WERI-Rb-1 (cell line): Measurements from ENCODE around the gene SH3RF2.
"Not testable (repeated sequence)": the region's sequence is repeated elsewhere in the genome, so short reads cannot be mapped to it uniquely, and the experiment has no call there.

Source experiments
- DNase-seq: peaks from one replicate; pipeline ENCODE4 v3.0.0-alpha.2; 2020
- H3K27ac ChIP-seq: fragments of 250-450 bp; sonication (Bioruptor Pico); 2 replicates; pipeline ENCODE4 v1.5.1; 2020; ENCODE audit warnings: mild to moderate bottlenecking, moderate library complexity
- H3K27me3 ChIP-seq: fragments of 250-450 bp; sonication (Bioruptor Pico); 2 replicates; pipeline ENCODE4 v1.5.1; 2021; ENCODE audit warnings: mild to moderate bottlenecking, low read depth, moderate library complexity; ENCODE audit not compliant: insufficient read depth, severe bottlenecking
- H3K36me3 ChIP-seq: fragments of 250-450 bp; sonication (Bioruptor Pico); 2 replicates; pipeline ENCODE4 v1.5.1; 2020; ENCODE audit warnings: mild to moderate bottlenecking, moderate library complexity
- H3K4me3 ChIP-seq: 2 replicates; pipeline ENCODE4 v1.5.1; 2011; ENCODE audit warnings: low read depth, mild to moderate bottlenecking, control low read depth, low read length
- H3K9me3 ChIP-seq: fragments of 250-450 bp; sonication (Bioruptor Pico); 2 replicates; pipeline ENCODE4 v1.5.1; 2021; ENCODE audit warnings: mild to moderate bottlenecking, moderate library complexity; ENCODE audit not compliant: severe bottlenecking
- TF ChIP-seq, protein P1 (sequence below): IDR thresholded peaks from 2 replicates; pipeline ENCODE4 v1.5.1; 2011; ENCODE audit warnings: low read depth, mild to moderate bottlenecking, control low read depth, inconsistent platforms, low read length

The SH3RF2 gene

DNA sequence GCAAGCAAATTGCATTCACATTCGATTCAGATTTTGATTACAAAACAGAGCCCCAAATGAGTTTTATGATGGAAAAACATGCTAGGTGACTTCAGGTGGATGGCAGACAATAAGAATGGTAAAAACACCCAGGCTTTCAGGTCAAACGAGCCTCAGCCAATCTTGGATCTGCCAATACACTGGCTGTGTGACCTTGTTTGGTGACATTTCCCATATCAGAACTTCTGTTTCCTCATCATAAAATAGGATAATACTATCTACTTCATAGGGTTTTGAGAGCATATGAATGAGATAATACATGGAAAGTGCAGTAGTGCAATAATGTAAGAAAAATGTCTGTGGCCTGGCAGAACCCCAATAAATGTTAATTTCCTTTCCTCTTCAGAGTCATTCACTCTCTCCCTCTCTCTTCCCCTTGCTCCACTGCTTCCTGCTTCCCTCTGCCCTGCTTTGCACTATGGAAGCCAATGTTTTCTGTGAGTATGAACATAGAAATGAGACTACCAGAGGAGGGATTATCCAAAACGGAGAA is 54.7 kb downstream of the SH3RF2 start:
- no peak overlapping the region for H3K4me3 ChIP-seq
- DNase-seq, result no peak
- no peaks in the 10 kb centered on the region for H3K36me3 ChIP-seq
- H3K27ac ChIP-seq, result no peak overlapping the region
- H3K27me3 ChIP-seq, result no peaks in the 10 kb centered on the region
- peaks cover 9% of the 10 kb centered on the region for H3K9me3 ChIP-seq
- TF ChIP-seq, protein P1, sequence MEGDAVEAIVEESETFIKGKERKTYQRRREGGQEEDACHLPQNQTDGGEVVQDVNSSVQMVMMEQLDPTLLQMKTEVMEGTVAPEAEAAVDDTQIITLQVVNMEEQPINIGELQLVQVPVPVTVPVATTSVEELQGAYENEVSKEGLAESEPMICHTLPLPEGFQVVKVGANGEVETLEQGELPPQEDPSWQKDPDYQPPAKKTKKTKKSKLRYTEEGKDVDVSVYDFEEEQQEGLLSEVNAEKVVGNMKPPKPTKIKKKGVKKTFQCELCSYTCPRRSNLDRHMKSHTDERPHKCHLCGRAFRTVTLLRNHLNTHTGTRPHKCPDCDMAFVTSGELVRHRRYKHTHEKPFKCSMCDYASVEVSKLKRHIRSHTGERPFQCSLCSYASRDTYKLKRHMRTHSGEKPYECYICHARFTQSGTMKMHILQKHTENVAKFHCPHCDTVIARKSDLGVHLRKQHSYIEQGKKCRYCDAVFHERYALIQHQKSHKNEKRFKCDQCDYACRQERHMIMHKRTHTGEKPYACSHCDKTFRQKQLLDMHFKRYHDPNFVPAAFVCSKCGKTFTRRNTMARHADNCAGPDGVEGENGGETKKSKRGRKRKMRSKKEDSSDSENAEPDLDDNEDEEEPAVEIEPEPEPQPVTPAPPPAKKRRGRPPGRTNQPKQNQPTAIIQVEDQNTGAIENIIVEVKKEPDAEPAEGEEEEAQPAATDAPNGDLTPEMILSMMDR, result no peak

DNA sequence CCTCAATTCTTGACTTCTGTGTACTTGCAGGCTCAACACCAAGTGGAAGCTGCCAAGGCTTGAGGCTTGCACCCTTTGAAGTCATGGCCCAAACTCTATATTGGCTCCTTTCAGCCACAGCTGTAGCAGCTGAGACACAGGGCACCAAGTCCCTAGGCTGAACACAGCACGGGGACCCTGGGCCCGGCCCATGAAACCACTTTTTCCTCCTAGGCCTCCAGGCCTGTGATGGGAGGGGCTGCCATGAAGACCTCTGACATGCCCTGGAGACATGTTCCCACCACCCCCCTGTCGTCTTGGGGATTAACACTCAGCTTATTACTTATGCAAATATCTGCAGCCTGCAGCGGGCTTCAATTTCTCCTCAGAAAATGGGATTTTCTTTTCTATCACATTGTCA is 57.2 kb downstream of the SH3RF2 start:
- H3K27me3 ChIP-seq, H3K27ac ChIP-seq, H3K9me3 ChIP-seq, DNase-seq, H3K36me3 ChIP-seq, H3K4me3 ChIP-seq: not testable (repeated sequence)

DNA sequence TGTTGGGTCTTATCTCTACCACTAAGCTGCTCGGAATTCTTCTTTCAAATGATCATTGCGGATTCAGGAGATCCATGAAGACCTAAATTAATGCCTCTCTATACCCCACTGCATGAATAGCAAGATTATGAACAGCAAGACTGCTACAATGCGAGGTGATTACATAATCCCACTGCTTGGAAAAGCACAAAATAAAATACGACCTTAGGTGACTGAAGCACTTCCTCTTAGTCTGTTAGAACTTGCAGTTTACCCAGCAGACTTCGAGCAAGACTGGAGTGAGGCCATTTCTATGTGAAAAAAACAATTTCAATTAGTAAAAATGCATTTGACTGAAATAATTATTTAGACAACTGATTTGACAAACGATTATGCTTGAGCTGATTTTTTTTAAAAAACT is 59.8 kb downstream of the SH3RF2 start:
- Histone ChIP-seq H3K27me3 (no peaks in the 10 kb centered on the region), H3K9me3 (peaks cover 9% of the 10 kb centered on the region), H3K36me3 (no peaks in the 10 kb centered on the region), H3K4me3 (no peak overlapping the region), H3K27ac (no peak overlapping the region)
- TF ChIP-seq, protein P1, result no peak
- DNase-seq, result no peak

DNA sequence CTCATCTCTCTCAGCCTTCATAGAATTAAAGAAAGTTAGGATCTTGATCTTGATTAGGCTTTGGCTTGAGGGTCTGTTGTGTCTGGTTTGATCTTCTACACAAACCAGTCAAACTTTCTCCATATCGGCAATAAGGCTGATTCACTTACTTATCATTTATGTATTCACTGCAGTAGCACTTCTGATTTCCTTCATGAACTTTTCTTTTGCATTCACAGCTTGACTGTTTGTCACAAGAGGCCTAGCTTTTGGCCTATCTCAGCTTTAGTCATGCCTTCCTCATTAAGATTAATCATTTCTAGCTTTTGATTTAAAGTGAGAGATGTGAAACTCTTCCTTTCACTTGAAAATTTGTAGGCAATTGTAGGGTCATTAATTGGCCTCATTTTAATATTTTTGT is 62.8 kb downstream of the SH3RF2 start:
- H3K27ac ChIP-seq, result no peak overlapping the region
- no peak for DNase-seq
- H3K27me3 ChIP-seq, result no peaks in the 10 kb centered on the region
- no peaks in the 10 kb centered on the region for H3K9me3 ChIP-seq
- H3K36me3 ChIP-seq, result no peaks in the 10 kb centered on the region
- TF ChIP-seq, protein P1, result no peak
- no peak overlapping the region for H3K4me3 ChIP-seq

DNA sequence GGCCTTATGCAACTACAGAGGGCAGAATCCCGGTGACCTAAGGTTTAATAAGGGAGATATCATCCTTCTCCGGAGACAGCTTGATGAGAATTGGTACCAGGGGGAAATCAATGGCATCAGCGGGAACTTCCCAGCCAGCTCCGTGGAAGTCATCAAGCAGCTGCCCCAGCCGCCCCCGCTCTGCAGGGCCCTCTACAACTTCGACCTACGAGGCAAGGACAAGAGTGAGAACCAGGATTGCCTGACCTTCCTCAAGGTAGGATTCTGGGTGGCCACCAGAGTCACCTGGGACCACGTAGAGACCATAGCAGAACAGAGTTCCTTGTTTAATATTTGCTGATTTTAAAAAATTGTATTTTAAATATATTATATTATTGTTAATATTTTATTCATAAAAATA is 63.7 kb downstream of the SH3RF2 start:
- TF ChIP-seq, protein P1, result no peak
- Histone ChIP-seq H3K9me3 (no peaks in the 10 kb centered on the region), H3K36me3 (no peaks in the 10 kb centered on the region), H3K4me3 (no peak overlapping the region), H3K27me3 (no peaks in the 10 kb centered on the region), H3K27ac (no peak overlapping the region)
- no peak for DNase-seq

DNA sequence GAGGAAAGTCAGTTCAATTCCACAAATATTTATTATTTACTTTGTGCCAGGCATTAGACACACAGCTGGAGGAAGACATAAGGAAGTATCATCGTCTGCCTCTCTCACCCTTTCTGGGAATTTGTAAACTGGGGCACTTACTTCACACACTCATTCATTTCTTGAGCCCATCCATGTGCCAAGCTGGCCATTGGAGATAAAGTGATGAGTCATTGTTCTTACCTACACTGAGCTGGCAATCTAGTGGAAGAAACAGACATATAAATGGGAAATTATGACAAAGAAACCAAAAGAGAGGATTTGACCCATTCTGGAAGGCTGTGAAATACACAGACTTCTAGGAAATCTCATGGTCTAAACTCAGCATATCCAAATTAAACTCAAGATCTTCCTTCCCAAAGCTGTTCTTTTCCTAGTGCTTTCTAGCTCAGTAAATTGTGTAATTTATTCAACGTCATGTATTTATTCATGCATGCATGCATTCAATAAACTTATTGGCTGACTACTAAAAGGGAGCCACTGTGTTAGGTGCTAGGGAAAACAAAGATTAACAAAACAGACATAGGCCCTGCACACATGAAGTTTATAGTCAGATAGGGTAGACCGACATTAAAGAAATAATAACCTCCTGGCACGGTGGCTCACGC is 65.3 kb downstream of the SH3RF2 start:
- Histone ChIP-seq H3K27me3 (no peaks in the 10 kb centered on the region), H3K4me3 (no peak overlapping the region), H3K9me3 (no peaks in the 10 kb centered on the region), H3K27ac (no peak overlapping the region), H3K36me3 (no peaks in the 10 kb centered on the region)
- DNase-seq, result no peak
- TF ChIP-seq, protein P1, result no peak
